IMR-90 (cell line): ENCODE data around the gene ACOXL. TPM values are rescaled to one million over a fixed set of nuclear protein-coding genes. Genes with fewer than 3 reads are reported as not detected.

Source experiments
- ATAC-seq: fragments of 200-7000 bp; cut with Tn5 transposase; 2 replicates; pipeline ENCODE4 v1.9.1; 2020; ENCODE audit warnings: low read depth, mild to moderate bottlenecking, moderate library complexity
- BruUV-seq: library from RNA; stranded (reverse); fragments of 400-500 nt; replicated peaks from 2 replicates; lab custom pipeline; 2021; lab: Mats Ljungman, UMichigan
- CTCF ChIA-PET: fragments of 300-600 bp; formaldehyde crosslinking; extraction: SDS; loops from one replicate; lab custom pipeline; 2021; ENCODE audit warnings: antibody characterized with exemption; lab: Yijun Ruan, JAX
- POLR2A ChIA-PET: fragments of 300-600 bp; sonication (Branson Sonifier 250); formaldehyde crosslinking; loops from one replicate; lab custom pipeline; 2022; ENCODE audit warnings: antibody characterized with exemption; ENCODE audit not compliant: unreplicated experiment; lab: Charles Lee
- DNase-seq: peaks from one replicate; pipeline ENCODE4 v3.0.0; 2013
- H2AFZ ChIP-seq: replicated peaks from 2 replicates; pipeline ENCODE3; 2013; ENCODE audit warnings: low read length, mild to moderate bottlenecking; ENCODE audit not compliant: poor library complexity
- H2AK5ac ChIP-seq: 2 replicates; pipeline ENCODE4 v1.6.1; 2013; ENCODE audit warnings: low read depth, low read length, inconsistent platforms
- H2AK9ac ChIP-seq: replicated peaks from 2 replicates; pipeline ENCODE3; 2013; ENCODE audit warnings: mild to moderate bottlenecking, low read depth, low read length, moderate library complexity; ENCODE audit not compliant: poor library complexity
- H2BK120ac ChIP-seq: 2 replicates; pipeline ENCODE4 v1.6.1; 2013; ENCODE audit warnings: low read depth, low read length, inconsistent platforms
- H2BK15ac ChIP-seq: 3 replicates; pipeline ENCODE4 v1.6.1; 2013; ENCODE audit warnings: low read depth, low read length, inconsistent platforms
- H2BK20ac ChIP-seq: 2 replicates; pipeline ENCODE4 v1.6.1; 2013; ENCODE audit warnings: low read depth, mild to moderate bottlenecking, inconsistent platforms, low read length, moderate library complexity
- H2BK5ac ChIP-seq: 2 replicates; pipeline ENCODE4 v1.6.1; 2013; ENCODE audit warnings: mild to moderate bottlenecking, low read depth, low read length, inconsistent platforms; ENCODE audit not compliant: poor library complexity, severe bottlenecking
- H3K14ac ChIP-seq: replicated peaks from 2 replicates; pipeline ENCODE4 v1.6.1; 2013; ENCODE audit warnings: low read depth, low read length, inconsistent platforms
- H3K18ac ChIP-seq: 2 replicates; pipeline ENCODE4 v1.6.1; 2013; ENCODE audit warnings: low read depth, low read length, control low read depth
- H3K23ac ChIP-seq: 2 replicates; pipeline ENCODE4 v1.6.1; 2013; ENCODE audit warnings: low read depth, low read length, inconsistent platforms
- H3K27ac ChIP-seq: 2 replicates; pipeline ENCODE4 v1.5.1; 2013; ENCODE audit warnings: mild to moderate bottlenecking, control low read depth, low read length; ENCODE audit not compliant: insufficient read depth
- H3K27me3 ChIP-seq: 2 replicates; pipeline ENCODE4 v1.6.1; 2013; ENCODE audit warnings: low read length; ENCODE audit not compliant: control insufficient read depth, insufficient read depth
- H3K36me3 ChIP-seq: 2 replicates; pipeline ENCODE4 v1.6.1; 2013; ENCODE audit warnings: low read length, mixed read lengths; ENCODE audit not compliant: control insufficient read depth, insufficient read depth
- H3K4ac ChIP-seq: 2 replicates; pipeline ENCODE4 v1.6.1; 2013; ENCODE audit warnings: low read depth, low read length, inconsistent platforms
- H3K4me1 ChIP-seq: 2 replicates; pipeline ENCODE4 v1.6.1; 2013; ENCODE audit warnings: low read length, mixed read lengths; ENCODE audit not compliant: control insufficient read depth, insufficient read depth
- H3K4me2 ChIP-seq: 2 replicates; pipeline ENCODE4 v1.6.1; 2013; ENCODE audit warnings: low read depth, mild to moderate bottlenecking, control low read depth, low read length, moderate library complexity
- H3K4me3 ChIP-seq: 2 replicates; pipeline ENCODE4 v1.5.1; 2013; ENCODE audit warnings: low read depth, mild to moderate bottlenecking, control low read depth, low read length, moderate library complexity; ENCODE audit not compliant: insufficient read depth
- H3K56ac ChIP-seq: 2 replicates; pipeline ENCODE4 v1.6.1; 2013; ENCODE audit warnings: low read length, inconsistent platforms; ENCODE audit not compliant: insufficient read depth; ENCODE audit errors: extremely low read depth
- H3K79me1 ChIP-seq, 2 experiments: 2 replicates each; pipeline ENCODE4 v1.6.1; 2013; ENCODE audit warnings: low read length in 2 of 2, inconsistent platforms in 1 of 2, low read depth in 1 of 2
- H3K9ac ChIP-seq: 2 replicates; pipeline ENCODE4 v1.6.1; 2013; ENCODE audit warnings: low read depth, low read length, control low read depth
- H3K9me1 ChIP-seq: 2 replicates; pipeline ENCODE4 v1.6.1; 2013; ENCODE audit warnings: low read length, inconsistent platforms; ENCODE audit not compliant: insufficient read depth
- H3K9me3 ChIP-seq: 2 replicates; pipeline ENCODE4 v1.6.1; 2013; ENCODE audit warnings: low read length; ENCODE audit not compliant: control insufficient read depth, insufficient read depth
- H4K20me1 ChIP-seq: 2 replicates; pipeline ENCODE4 v1.6.1; 2013; ENCODE audit warnings: low read length, inconsistent platforms; ENCODE audit not compliant: insufficient read depth
- H4K5ac ChIP-seq: 2 replicates; pipeline ENCODE4 v1.6.1; 2013; ENCODE audit warnings: mild to moderate bottlenecking, low read depth, low read length, control low read depth
- H4K8ac ChIP-seq, 2 experiments: 2 replicates each; pipeline ENCODE4 v1.6.1; 2013; ENCODE audit warnings: low read depth in 2 of 2, low read length in 2 of 2, control low read depth in 1 of 2, inconsistent platforms in 1 of 2
- H4K91ac ChIP-seq: 2 replicates; pipeline ENCODE4 v1.6.1; 2013; ENCODE audit warnings: low read depth, low read length, inconsistent platforms; ENCODE audit not compliant: insufficient read depth
- BHLHE40 ChIP-seq: fragments of 150-350 bp; IDR thresholded peaks from 2 replicates; pipeline ENCODE4 v1.6.1; 2016; ENCODE audit warnings: mild to moderate bottlenecking, low read depth, low read length
- CHD1 ChIP-seq: IDR thresholded peaks from 2 replicates; pipeline ENCODE4 v1.6.1; 2012; ENCODE audit warnings: low read depth, low read length, improper control_type of control experiment
- MAZ ChIP-seq: IDR thresholded peaks from 2 replicates; pipeline ENCODE4 v1.6.1; 2012; ENCODE audit warnings: low read depth, mild to moderate bottlenecking, low read length, improper control_type of control experiment, moderate library complexity, borderline replicate concordance
- RFX5 ChIP-seq: IDR thresholded peaks from 2 replicates; pipeline ENCODE4 v1.8.0; 2012; ENCODE audit warnings: low read depth, mild to moderate bottlenecking, low read length, moderate library complexity
- SMC3 ChIP-seq: fragments of 150-350 bp; IDR thresholded peaks from 2 replicates; pipeline ENCODE4 v1.6.1; 2016; ENCODE audit warnings: low read depth, mild to moderate bottlenecking, antibody characterized with exemption, low read length, moderate library complexity
- WGBS, 2 experiments: methylation state at CpG; one replicate each; pipeline versions ENCODE4 v1.1.5 to v1.1.7; 2013; ENCODE audit warnings: missing lambda C conversion rate in 2 of 2; ENCODE audit not compliant: insufficient read length in 1 of 2; ENCODE audit errors: extremely low coverage in 2 of 2; 5-methylcytosine and 5-hydroxymethylcytosine counted together
- dilution Hi-C: fragments of 300-500 bp; cut with HindIII; formaldehyde crosslinking; loops from one replicate; pipeline ENCODE4 v1.14.3; 2018; ENCODE audit warnings: low sequenced_read_pairs; ENCODE audit not compliant: unreplicated experiment
- in situ Hi-C: fragments of 300-500 bp; cut with MboI; formaldehyde crosslinking; loops from 3 replicates; pipeline ENCODE4 v1.14.3; 2019; ENCODE audit warnings: low sequenced_read_pairs, inconsistent platforms, mixed read lengths
- intact Hi-C: fragments of 100-400 bp; cut with micrococcal nuclease; formaldehyde crosslinking; loops from 2 replicates; pipeline ENCODE4 v1.10.0; 2022
- polyA plus RNA-seq, 3 experiments: library from polyadenylated mRNA; depleted of rRNA; stranded (reverse); fragments of >200 nt; gene quantifications; 2 replicates each; pipeline ENCODE4 v1.2.3, GENCODE V29; 2012; ENCODE audit warnings: low replicate concordance in 1 of 3
- total RNA-seq: library from RNA; depleted of rRNA; stranded (reverse); fragments of >200 nt; gene quantifications from 2 replicates; pipeline ENCODE4 v1.2.3, GENCODE V29; 2012

Gene ACOXL
- total and polyA plus RNA-seq, 2 of the 4 experiments (the other 2 are of a cell fraction) = not detected

DNA sequence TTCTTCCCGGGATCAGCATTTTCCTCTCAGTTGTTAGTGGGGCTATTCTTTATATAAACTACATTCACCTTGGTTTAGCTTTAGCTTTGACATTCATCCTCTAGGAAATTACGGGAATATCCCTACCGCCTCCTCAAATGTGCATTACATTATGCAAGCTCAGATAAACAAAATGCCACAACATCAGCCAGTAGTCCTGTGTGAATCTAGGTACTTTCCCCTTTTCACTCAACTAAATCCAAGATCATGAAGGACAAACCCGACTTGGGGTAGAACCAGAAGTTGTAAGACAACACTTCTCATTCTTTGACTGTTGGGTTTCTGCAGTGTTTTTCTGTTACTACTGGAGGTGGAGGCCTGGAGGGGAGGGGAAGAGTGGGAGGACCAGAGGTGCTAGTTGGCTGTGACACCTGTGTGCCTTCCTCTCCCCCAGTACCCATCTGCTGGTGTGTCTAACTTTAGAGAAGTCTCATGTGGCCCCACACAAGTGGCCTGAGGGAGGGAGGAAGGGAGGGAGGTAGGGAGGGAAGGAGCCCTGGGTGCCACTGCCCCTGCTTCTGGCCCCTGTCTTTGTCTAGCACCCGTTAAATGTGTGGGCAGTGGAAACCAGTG is 303.6 kb downstream of the ACOXL start:
- no peak for TF ChIP-seq SMC3
- TF ChIP-seq CHD1 = no peak
- no peak for TF ChIP-seq RFX5
- no peak for TF ChIP-seq MAZ
- no peak for TF ChIP-seq BHLHE40
- Histone ChIP-seq H3K56ac (no peak overlapping the region), H2BK5ac (no peak overlapping the region), H3K4ac (no peak overlapping the region), H3K23ac (no peak overlapping the region), H3K27me3 (peaks cover 61% of the 10 kb centered on the region), H4K91ac (no peak overlapping the region), H3K9me3 (no peaks in the 10 kb centered on the region), H2AK9ac (no peak overlapping the region), H3K27ac (no peak overlapping the region), H3K4me3 (no peak overlapping the region), H3K79me1 (no peaks in the 10 kb centered on the region), H2BK20ac (no peak overlapping the region), H2BK15ac (no peak overlapping the region), H4K5ac (no peak overlapping the region), H3K9me1 (no peaks in the 10 kb centered on the region), H3K9ac (no peak overlapping the region), H3K4me2 (no peak overlapping the region), H4K20me1 (no peaks in the 10 kb centered on the region), H2BK120ac (no peak overlapping the region), H3K14ac (no peak overlapping the region), H4K8ac (no peak overlapping the region), H2AK5ac (no peak overlapping the region), H2AFZ (no peak overlapping the region), H3K36me3 (no peaks in the 10 kb centered on the region), H3K4me1 (no peaks in the 10 kb centered on the region; the same call in 1 of the 2 replicates), H3K18ac (no peak overlapping the region)
- no CpG with 5 or more reads among the region's 5 CpGs for WGBS, 2 experiments
- dilution Hi-C loops (no loop called here), intact Hi-C loops (no loop called here), in situ Hi-C loops (no loop called here)
- POLR2A ChIA-PET = no interaction called here
- BruUV-seq = no TSS peak
- DNase-seq (no peak), ATAC-seq (no peak)
- CTCF ChIA-PET = interaction anchor here (0.6 kb wide), 1 partner anchor 190 kb away, joined by 3 read pairs; no protein-coding TSS in a partner anchor
